IMR-90 (cell line): ENCODE measurements around the gene TEX35. TPM values are rescaled to one million over a fixed set of nuclear protein-coding genes. Genes with fewer than 3 reads are reported as not detected.
"Not testable (repeated sequence)": the region's sequence is repeated elsewhere in the genome, so short reads cannot be mapped to it uniquely, and the experiment has no call there.

Source experiments
- ATAC-seq: fragments of 200-7000 bp; cut with Tn5 transposase; 2 replicates; pipeline ENCODE4 v1.9.1; 2020; ENCODE audit warnings: low read depth, mild to moderate bottlenecking, moderate library complexity
- BruUV-seq: library from RNA; stranded (reverse); fragments of 400-500 nt; replicated peaks from 2 replicates; lab custom pipeline; 2021; lab: Mats Ljungman, UMichigan
- CTCF ChIA-PET: fragments of 300-600 bp; formaldehyde crosslinking; extraction: SDS; loops from one replicate; lab custom pipeline; 2021; ENCODE audit warnings: antibody characterized with exemption; lab: Yijun Ruan, JAX
- POLR2A ChIA-PET: fragments of 300-600 bp; sonication (Branson Sonifier 250); formaldehyde crosslinking; loops from one replicate; lab custom pipeline; 2022; ENCODE audit warnings: antibody characterized with exemption; ENCODE audit not compliant: unreplicated experiment; lab: Charles Lee
- DNase-seq: peaks from one replicate; pipeline ENCODE4 v3.0.0; 2013
- H2AFZ ChIP-seq: replicated peaks from 2 replicates; pipeline ENCODE3; 2013; ENCODE audit warnings: low read length, mild to moderate bottlenecking; ENCODE audit not compliant: poor library complexity
- H2AK5ac ChIP-seq: 2 replicates; pipeline ENCODE4 v1.6.1; 2013; ENCODE audit warnings: low read depth, low read length, inconsistent platforms
- H2AK9ac ChIP-seq: replicated peaks from 2 replicates; pipeline ENCODE3; 2013; ENCODE audit warnings: mild to moderate bottlenecking, low read depth, low read length, moderate library complexity; ENCODE audit not compliant: poor library complexity
- H2BK120ac ChIP-seq: 2 replicates; pipeline ENCODE4 v1.6.1; 2013; ENCODE audit warnings: low read depth, low read length, inconsistent platforms
- H2BK15ac ChIP-seq: 3 replicates; pipeline ENCODE4 v1.6.1; 2013; ENCODE audit warnings: low read depth, low read length, inconsistent platforms
- H2BK20ac ChIP-seq: 2 replicates; pipeline ENCODE4 v1.6.1; 2013; ENCODE audit warnings: low read depth, mild to moderate bottlenecking, inconsistent platforms, low read length, moderate library complexity
- H2BK5ac ChIP-seq: 2 replicates; pipeline ENCODE4 v1.6.1; 2013; ENCODE audit warnings: mild to moderate bottlenecking, low read depth, low read length, inconsistent platforms; ENCODE audit not compliant: poor library complexity, severe bottlenecking
- H3K14ac ChIP-seq: replicated peaks from 2 replicates; pipeline ENCODE4 v1.6.1; 2013; ENCODE audit warnings: low read depth, low read length, inconsistent platforms
- H3K18ac ChIP-seq: 2 replicates; pipeline ENCODE4 v1.6.1; 2013; ENCODE audit warnings: low read depth, low read length, control low read depth
- H3K23ac ChIP-seq: 2 replicates; pipeline ENCODE4 v1.6.1; 2013; ENCODE audit warnings: low read depth, low read length, inconsistent platforms
- H3K27ac ChIP-seq: 2 replicates; pipeline ENCODE4 v1.5.1; 2013; ENCODE audit warnings: mild to moderate bottlenecking, control low read depth, low read length; ENCODE audit not compliant: insufficient read depth
- H3K27me3 ChIP-seq: 2 replicates; pipeline ENCODE4 v1.6.1; 2013; ENCODE audit warnings: low read length; ENCODE audit not compliant: control insufficient read depth, insufficient read depth
- H3K36me3 ChIP-seq: 2 replicates; pipeline ENCODE4 v1.6.1; 2013; ENCODE audit warnings: low read length, mixed read lengths; ENCODE audit not compliant: control insufficient read depth, insufficient read depth
- H3K4ac ChIP-seq: 2 replicates; pipeline ENCODE4 v1.6.1; 2013; ENCODE audit warnings: low read depth, low read length, inconsistent platforms
- H3K4me1 ChIP-seq: 2 replicates; pipeline ENCODE4 v1.6.1; 2013; ENCODE audit warnings: low read length, mixed read lengths; ENCODE audit not compliant: control insufficient read depth, insufficient read depth
- H3K4me2 ChIP-seq: 2 replicates; pipeline ENCODE4 v1.6.1; 2013; ENCODE audit warnings: low read depth, mild to moderate bottlenecking, control low read depth, low read length, moderate library complexity
- H3K4me3 ChIP-seq: 2 replicates; pipeline ENCODE4 v1.5.1; 2013; ENCODE audit warnings: low read depth, mild to moderate bottlenecking, control low read depth, low read length, moderate library complexity; ENCODE audit not compliant: insufficient read depth
- H3K56ac ChIP-seq: 2 replicates; pipeline ENCODE4 v1.6.1; 2013; ENCODE audit warnings: low read length, inconsistent platforms; ENCODE audit not compliant: insufficient read depth; ENCODE audit errors: extremely low read depth
- H3K79me1 ChIP-seq, 2 experiments: 2 replicates each; pipeline ENCODE4 v1.6.1; 2013; ENCODE audit warnings: low read length in 2 of 2, inconsistent platforms in 1 of 2, low read depth in 1 of 2
- H3K9ac ChIP-seq: 2 replicates; pipeline ENCODE4 v1.6.1; 2013; ENCODE audit warnings: low read depth, low read length, control low read depth
- H3K9me1 ChIP-seq: 2 replicates; pipeline ENCODE4 v1.6.1; 2013; ENCODE audit warnings: low read length, inconsistent platforms; ENCODE audit not compliant: insufficient read depth
- H3K9me3 ChIP-seq: 2 replicates; pipeline ENCODE4 v1.6.1; 2013; ENCODE audit warnings: low read length; ENCODE audit not compliant: control insufficient read depth, insufficient read depth
- H4K20me1 ChIP-seq: 2 replicates; pipeline ENCODE4 v1.6.1; 2013; ENCODE audit warnings: low read length, inconsistent platforms; ENCODE audit not compliant: insufficient read depth
- H4K5ac ChIP-seq: 2 replicates; pipeline ENCODE4 v1.6.1; 2013; ENCODE audit warnings: mild to moderate bottlenecking, low read depth, low read length, control low read depth
- H4K8ac ChIP-seq, 2 experiments: 2 replicates each; pipeline ENCODE4 v1.6.1; 2013; ENCODE audit warnings: low read depth in 2 of 2, low read length in 2 of 2, control low read depth in 1 of 2, inconsistent platforms in 1 of 2
- H4K91ac ChIP-seq: 2 replicates; pipeline ENCODE4 v1.6.1; 2013; ENCODE audit warnings: low read depth, low read length, inconsistent platforms; ENCODE audit not compliant: insufficient read depth
- BHLHE40 ChIP-seq: fragments of 150-350 bp; IDR thresholded peaks from 2 replicates; pipeline ENCODE4 v1.6.1; 2016; ENCODE audit warnings: mild to moderate bottlenecking, low read depth, low read length
- CEBPB ChIP-seq: IDR thresholded peaks from 2 replicates; pipeline ENCODE4 v1.6.1; 2012; ENCODE audit warnings: low read depth, low read length, improper control_type of control experiment
- CHD1 ChIP-seq: IDR thresholded peaks from 2 replicates; pipeline ENCODE4 v1.6.1; 2012; ENCODE audit warnings: low read depth, low read length, improper control_type of control experiment
- FOS ChIP-seq: fragments of 150-350 bp; IDR thresholded peaks from 2 replicates; pipeline ENCODE4 v1.6.1; 2016; ENCODE audit warnings: low read depth, low read length
- MAFK ChIP-seq: IDR thresholded peaks from 2 replicates; pipeline ENCODE4 v1.6.1; 2012; ENCODE audit warnings: low read depth, low read length, improper control_type of control experiment
- MXI1 ChIP-seq: IDR thresholded peaks from 2 replicates; pipeline ENCODE4 v1.6.1; 2012; ENCODE audit warnings: low read depth, mild to moderate bottlenecking, low read length, moderate library complexity, borderline replicate concordance
- NFE2L2 ChIP-seq: fragments of 150-350 bp; IDR thresholded peaks from 2 replicates; pipeline ENCODE4 v1.6.1; 2016; ENCODE audit warnings: low read depth, mild to moderate bottlenecking, low read length
- RAD21 ChIP-seq: IDR thresholded peaks from 2 replicates; pipeline ENCODE4 v1.6.1; 2012; ENCODE audit warnings: low read length, improper control_type of control experiment
- RFX5 ChIP-seq: IDR thresholded peaks from 2 replicates; pipeline ENCODE4 v1.8.0; 2012; ENCODE audit warnings: low read depth, mild to moderate bottlenecking, low read length, moderate library complexity
- USF2 ChIP-seq: fragments of 150-350 bp; IDR thresholded peaks from 2 replicates; pipeline ENCODE4 v1.6.1; 2017; ENCODE audit warnings: mild to moderate bottlenecking, antibody characterized with exemption, low read length, low read depth
- WGBS, 2 experiments: methylation state at CpG; one replicate each; pipeline versions ENCODE4 v1.1.5 to v1.1.7; 2013; ENCODE audit warnings: missing lambda C conversion rate in 2 of 2; ENCODE audit not compliant: insufficient read length in 1 of 2; ENCODE audit errors: extremely low coverage in 2 of 2; 5-methylcytosine and 5-hydroxymethylcytosine counted together
- dilution Hi-C: fragments of 300-500 bp; cut with HindIII; formaldehyde crosslinking; loops from one replicate; pipeline ENCODE4 v1.14.3; 2018; ENCODE audit warnings: low sequenced_read_pairs; ENCODE audit not compliant: unreplicated experiment
- in situ Hi-C: fragments of 300-500 bp; cut with MboI; formaldehyde crosslinking; loops from 3 replicates; pipeline ENCODE4 v1.14.3; 2019; ENCODE audit warnings: low sequenced_read_pairs, inconsistent platforms, mixed read lengths
- intact Hi-C: fragments of 100-400 bp; cut with micrococcal nuclease; formaldehyde crosslinking; loops from 2 replicates; pipeline ENCODE4 v1.10.0; 2022
- polyA plus RNA-seq, 3 experiments: library from polyadenylated mRNA; depleted of rRNA; stranded (reverse); fragments of >200 nt; gene quantifications; 2 replicates each; pipeline ENCODE4 v1.2.3, GENCODE V29; 2012; ENCODE audit warnings: low replicate concordance in 1 of 3
- total RNA-seq: library from RNA; depleted of rRNA; stranded (reverse); fragments of >200 nt; gene quantifications from 2 replicates; pipeline ENCODE4 v1.2.3, GENCODE V29; 2012

The TEX35 gene
- total and polyA plus RNA-seq, 2 of the 4 experiments (the other 2 are of a cell fraction): 0.05 TPM; not detected in 1

- H3K18ac ChIP-seq: no peak overlapping the region
- no peak overlapping the region for H2BK120ac ChIP-seq
- H3K36me3 ChIP-seq: peaks cover 13% of the 10 kb centered on the region
- H3K56ac ChIP-seq: no peak overlapping the region
- no peak overlapping the region for H2AFZ ChIP-seq
- no peak for ATAC-seq
- no peak overlapping the region for H2BK15ac ChIP-seq
- peaks cover 0 to 8% of the 10 kb centered on the region in 2 experiments; a peak in 2 of 4 replicates for H3K79me1 ChIP-seq
- H3K27me3 ChIP-seq: no peaks in the 10 kb centered on the region
- CTCF ChIA-PET: no interaction called here
- WGBS, 2 experiments: 100% methylated on average over 3 of the region's 3 CpGs; no CpG with 5 or more reads in 1 of the 2 experiments
- no peaks in the 10 kb centered on the region for H3K4me1 ChIP-seq
- no peak overlapping the region for H3K4me2 ChIP-seq
- H4K91ac ChIP-seq: no peak overlapping the region
- H2BK20ac ChIP-seq: no peak overlapping the region
- no peak overlapping the region for H3K4ac ChIP-seq
- H4K20me1 ChIP-seq: no peaks in the 10 kb centered on the region
- BruUV-seq: no TSS peak
- H2BK5ac ChIP-seq: no peak overlapping the region
- peaks cover 3% of the 10 kb centered on the region; the same call in 1 of the 2 replicates for H3K9me3 ChIP-seq
- no peak overlapping the region for H3K14ac ChIP-seq
- in situ Hi-C loops: no loop called here
- H2AK5ac ChIP-seq: no peak overlapping the region
- intact Hi-C loops: no loop called here
- 0 out of 2 replicates have a peak, but pooled peaks cover 2% of the 10 kb centered on the region for H3K9me1 ChIP-seq
- dilution Hi-C loops: no loop called here
- no peak overlapping the region for H2AK9ac ChIP-seq
- no peak overlapping the region for H3K4me3 ChIP-seq
- no peak overlapping the region for H3K9ac ChIP-seq
- TF ChIP-seq MXI1: no peak
- no peak for TF ChIP-seq NFE2L2
- no peak for TF ChIP-seq RFX5
- TF ChIP-seq MAFK: no peak
- TF ChIP-seq USF2: no peak
- no peak for TF ChIP-seq FOS
- TF ChIP-seq CEBPB: no peak
- no peak for TF ChIP-seq BHLHE40
- TF ChIP-seq RAD21: no peak
- no peak for TF ChIP-seq CHD1
- no peak overlapping the region for H3K23ac ChIP-seq
- no peak overlapping the region for H3K27ac ChIP-seq
- H4K5ac ChIP-seq: no peak overlapping the region
- DNase-seq: no peak
- no peak overlapping the region for H4K8ac ChIP-seq
- POLR2A ChIA-PET: no interaction called here
These were observed 39.9 kb downstream of the TEX35 start for GRCh38 chr1:178552856-178553255.

GRCh38 chr1:178554351-178554750 is 41.4 kb downstream of the TEX35 start:
- H3K27ac ChIP-seq, CTCF ChIA-PET, H2AK9ac ChIP-seq, H2BK5ac ChIP-seq, H3K4me3 ChIP-seq, H3K14ac ChIP-seq, H2AK5ac ChIP-seq, dilution Hi-C loops, H2AFZ ChIP-seq, H2BK15ac ChIP-seq, BruUV-seq, H4K20me1 ChIP-seq, H4K8ac ChIP-seq, DNase-seq, H2BK20ac ChIP-seq, in situ Hi-C loops, intact Hi-C loops, H3K9me3 ChIP-seq, H3K9me1 ChIP-seq, H3K9ac ChIP-seq, H3K27me3 ChIP-seq, H3K4ac ChIP-seq, H3K36me3 ChIP-seq, ATAC-seq, H3K4me1 ChIP-seq, H4K91ac ChIP-seq, H3K79me1 ChIP-seq, H4K5ac ChIP-seq, H3K23ac ChIP-seq, H3K56ac ChIP-seq, H3K18ac ChIP-seq, H2BK120ac ChIP-seq, H3K4me2 ChIP-seq, POLR2A ChIA-PET: not testable (repeated sequence)
- no CpG with 5 or more reads among the region's 5 CpGs for WGBS, 2 experiments
